GM20000 (cell line): Measurements from ENCODE around the gene SREBF1.
"Not testable (repeated sequence)": the region's sequence is repeated elsewhere in the genome, so short reads cannot be mapped to it uniquely, and the experiment has no call there.

ENCODE experiments used
- DNase-seq: peaks from one replicate; pipeline ENCODE4 v3.0.0; 2012; ENCODE audit warnings: low spot score
- TF ChIP-seq, protein P1 (sequence below): IDR thresholded peaks from 2 replicates; pipeline ENCODE4 v1.5.1; 2012; ENCODE audit warnings: mild to moderate bottlenecking, control low read depth; ENCODE audit errors: extremely low read depth, missing control alignments

SREBF1 gene

GRCh38 chr17:17808706-17809432, 27.9 kb downstream of the SREBF1 start:
- peak; percentile 92 for DNase-seq
- TF ChIP-seq, protein P1, sequence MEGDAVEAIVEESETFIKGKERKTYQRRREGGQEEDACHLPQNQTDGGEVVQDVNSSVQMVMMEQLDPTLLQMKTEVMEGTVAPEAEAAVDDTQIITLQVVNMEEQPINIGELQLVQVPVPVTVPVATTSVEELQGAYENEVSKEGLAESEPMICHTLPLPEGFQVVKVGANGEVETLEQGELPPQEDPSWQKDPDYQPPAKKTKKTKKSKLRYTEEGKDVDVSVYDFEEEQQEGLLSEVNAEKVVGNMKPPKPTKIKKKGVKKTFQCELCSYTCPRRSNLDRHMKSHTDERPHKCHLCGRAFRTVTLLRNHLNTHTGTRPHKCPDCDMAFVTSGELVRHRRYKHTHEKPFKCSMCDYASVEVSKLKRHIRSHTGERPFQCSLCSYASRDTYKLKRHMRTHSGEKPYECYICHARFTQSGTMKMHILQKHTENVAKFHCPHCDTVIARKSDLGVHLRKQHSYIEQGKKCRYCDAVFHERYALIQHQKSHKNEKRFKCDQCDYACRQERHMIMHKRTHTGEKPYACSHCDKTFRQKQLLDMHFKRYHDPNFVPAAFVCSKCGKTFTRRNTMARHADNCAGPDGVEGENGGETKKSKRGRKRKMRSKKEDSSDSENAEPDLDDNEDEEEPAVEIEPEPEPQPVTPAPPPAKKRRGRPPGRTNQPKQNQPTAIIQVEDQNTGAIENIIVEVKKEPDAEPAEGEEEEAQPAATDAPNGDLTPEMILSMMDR = no peak

DNA sequence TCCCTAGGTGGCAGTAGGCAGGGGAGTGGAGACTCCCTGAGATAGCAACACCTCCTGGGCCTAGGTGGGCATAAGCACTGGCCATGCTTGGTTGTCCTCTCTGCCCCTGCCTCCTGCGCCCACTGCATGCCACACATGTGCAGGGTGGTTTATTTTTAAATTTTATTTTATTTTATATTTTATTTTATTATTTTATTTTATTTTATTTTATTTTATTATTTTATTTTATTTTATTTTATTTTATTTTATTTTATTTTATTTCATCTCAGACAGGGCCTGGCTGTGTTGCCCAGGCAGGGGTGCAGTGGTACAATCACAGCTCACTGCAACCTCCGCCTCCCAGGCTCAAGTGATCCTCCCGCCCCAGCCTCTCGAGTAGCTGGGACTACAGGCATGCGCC, 28.6 kb downstream of the SREBF1 start:
- DNase-seq = not testable (repeated sequence)

DNA sequence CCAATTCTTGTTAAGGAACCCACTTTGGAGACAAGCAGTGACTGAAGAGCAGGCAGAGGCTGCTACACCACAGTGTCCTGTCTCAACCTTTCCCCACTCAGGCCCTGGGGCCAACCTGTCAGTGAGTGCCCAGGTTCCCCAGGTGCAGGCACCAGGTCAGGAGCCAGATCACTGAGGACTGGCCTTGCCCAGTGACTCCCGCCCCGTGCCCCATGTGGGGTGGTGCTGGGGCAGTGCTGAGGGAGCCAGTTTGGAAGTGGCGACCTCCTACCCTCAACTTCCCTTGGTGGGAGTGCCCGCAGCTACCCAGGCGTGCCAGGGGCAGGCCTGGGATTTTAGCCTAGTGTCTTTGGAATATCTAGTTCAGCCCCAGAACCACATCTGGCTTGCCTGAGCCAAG, 29.3 kb downstream of the SREBF1 start:
- DNase-seq = no peak
- TF ChIP-seq, protein P1 = no peak

- DNase-seq = no peak
- TF ChIP-seq, protein P1 = no peak
These were observed 30.0 kb downstream of the SREBF1 start for GRCh38 chr17:17806611-17807274.

DNA sequence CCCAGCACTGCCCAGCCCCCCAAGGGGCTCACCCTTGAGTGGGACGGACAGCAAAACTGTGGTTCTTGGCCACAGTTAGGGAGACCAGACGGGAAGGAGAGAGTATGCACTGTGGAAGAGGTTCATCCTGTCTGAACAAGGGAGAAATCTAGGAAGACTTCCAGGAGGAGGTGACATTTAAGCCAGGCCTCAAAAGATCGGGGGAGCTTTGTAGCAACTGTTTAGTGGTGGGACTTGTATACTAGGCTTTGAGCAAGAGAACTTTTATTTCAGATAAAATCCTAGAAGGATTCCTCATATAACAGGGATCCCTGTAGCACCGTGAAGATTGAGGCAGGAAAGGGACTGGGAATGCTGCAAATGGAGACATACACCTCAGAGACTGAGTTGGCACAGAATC, 30.8 kb downstream of the SREBF1 start:
- TF ChIP-seq, protein P1 = no peak
- no peak for DNase-seq

- TF ChIP-seq, protein P1 = no peak
- no peak for DNase-seq
These were observed 31.2 kb downstream of the SREBF1 start for GRCh38 chr17:17805575-17805974.

GRCh38 chr17:17804007-17804406, 32.8 kb downstream of the SREBF1 start:
- TF ChIP-seq, protein P1 = no peak
- no peak for DNase-seq
